GM23338 (cell line): ENCODE measurements around the gene CAPN10. TPM values are rescaled to one million over a fixed set of nuclear protein-coding genes. Genes with fewer than 3 reads are reported as not detected.

Experiments used
- ATAC-seq: fragments of 200-7000 bp; cut with Tn5 transposase; 3 replicates; pipeline ENCODE4 v1.9.1; 2020
- DNase-seq: peaks from one replicate; pipeline ENCODE4 v3.0.0-alpha.2; 2015; ENCODE audit warnings: low spot score
- H2AFZ ChIP-seq: fragments of 200-600 bp; sonication (generic); 2 replicates; pipeline ENCODE4 v1.8.0; 2016; ENCODE audit warnings: antibody characterized with exemption, mild to moderate bottlenecking, moderate library complexity
- H3F3A ChIP-seq: fragments of 200-600 bp; sonication (generic); replicated peaks from 2 replicates; pipeline ENCODE4 v1.8.0; 2017; ENCODE audit warnings: antibody characterized with exemption, mixed run types, low read depth
- H3K27ac ChIP-seq: fragments of 200-600 bp; sonication (generic); 2 replicates; pipeline ENCODE4 v1.6.1; 2016; ENCODE audit warnings: low read depth
- H3K27me3 ChIP-seq: fragments of 200-600 bp; sonication (generic); 2 replicates; pipeline ENCODE4 v1.8.0; 2016; ENCODE audit warnings: mild to moderate bottlenecking, mixed run types, moderate library complexity; ENCODE audit not compliant: insufficient read depth
- H3K36me3 ChIP-seq: fragments of 200-600 bp; sonication (generic); 2 replicates; pipeline ENCODE4 v1.8.0; 2016; ENCODE audit warnings: mild to moderate bottlenecking; ENCODE audit not compliant: insufficient read depth
- H3K4me1 ChIP-seq: fragments of 200-600 bp; sonication (generic); 2 replicates; pipeline ENCODE4 v1.8.0; 2016; ENCODE audit warnings: mild to moderate bottlenecking, moderate library complexity; ENCODE audit not compliant: insufficient read depth
- H3K4me2 ChIP-seq: fragments of 200-600 bp; sonication (generic); 2 replicates; pipeline ENCODE4 v1.7.1; 2017; ENCODE audit warnings: mixed run types
- H3K4me3 ChIP-seq: fragments of 200-600 bp; sonication (generic); 2 replicates; pipeline ENCODE4 v1.6.1; 2016; ENCODE audit warnings: mixed run types
- H3K79me2 ChIP-seq: fragments of 200-600 bp; sonication (generic); replicated peaks from 2 replicates; pipeline ENCODE4 v1.8.0; 2017; ENCODE audit warnings: mild to moderate bottlenecking; ENCODE audit not compliant: insufficient read depth
- H3K9me2 ChIP-seq: fragments of 200-600 bp; sonication (generic); 2 replicates; pipeline ENCODE4 v1.8.0; 2017; ENCODE audit not compliant: insufficient read depth
- H4K20me1 ChIP-seq: fragments of 200-600 bp; sonication (generic); replicated peaks from 2 replicates; pipeline ENCODE4 v1.8.0; 2017; ENCODE audit warnings: mild to moderate bottlenecking; ENCODE audit not compliant: insufficient read depth
- H3K27ac Mint-ChIP-seq: 2 replicates; pipeline ENCODE4 v1.8.0; 2020; ENCODE audit warnings: inconsistent platforms, mild to moderate bottlenecking, moderate library complexity, mixed read lengths
- H3K27me3 Mint-ChIP-seq: 3 replicates; pipeline ENCODE4 v1.8.0; 2022; ENCODE audit warnings: low read depth, mild to moderate bottlenecking, moderate library complexity, mixed read lengths, inconsistent platforms; ENCODE audit not compliant: insufficient read depth, poor library complexity
- H3K36me3 Mint-ChIP-seq: 3 replicates; pipeline ENCODE4 v1.8.0; 2021; ENCODE audit warnings: low read depth, mild to moderate bottlenecking, inconsistent platforms, moderate library complexity, mixed read lengths
- H3K4me1 Mint-ChIP-seq: 3 replicates; pipeline ENCODE4 v1.8.0; 2020; ENCODE audit warnings: mild to moderate bottlenecking, inconsistent platforms, mixed read lengths
- H3K4me3 Mint-ChIP-seq: 3 replicates; pipeline ENCODE4 v1.8.0; 2021; ENCODE audit warnings: moderate library complexity, mild to moderate bottlenecking, inconsistent platforms, mixed read lengths
- H3K9me3 Mint-ChIP-seq: 3 replicates; pipeline ENCODE4 v1.8.0; 2020; ENCODE audit warnings: moderate library complexity, mild to moderate bottlenecking, inconsistent platforms, mixed read lengths
- CREB1 ChIP-seq: fragments of 250-450 bp; sonication (Bioruptor Pico); IDR thresholded peaks from 2 replicates; pipeline ENCODE4 v1.5.0; 2020; ENCODE audit warnings: low read depth, mild to moderate bottlenecking, moderate library complexity
- ETS1 ChIP-seq: IDR thresholded peaks from 2 replicates; pipeline ENCODE4 v1.6.1; 2016; ENCODE audit warnings: antibody characterized with exemption
- EZH2 ChIP-seq: fragments of 200-600 bp; sonication (generic); IDR thresholded peaks from one replicate; pipeline ENCODE4 v1.8.0; 2017; ENCODE audit warnings: antibody characterized with exemption, mild to moderate bottlenecking, low read depth; ENCODE audit not compliant: unreplicated experiment
- JUNB ChIP-seq: IDR thresholded peaks from one replicate; pipeline ENCODE4 v1.6.1; 2016; ENCODE audit warnings: antibody characterized with exemption; ENCODE audit not compliant: unreplicated experiment
- NANOG ChIP-seq: IDR thresholded peaks from 2 replicates; pipeline ENCODE4 v1.6.1; 2016; ENCODE audit warnings: antibody characterized with exemption, borderline replicate concordance
- POLR2AphosphoS5 ChIP-seq: IDR thresholded peaks from 2 replicates; pipeline ENCODE4 v1.6.1; 2016; ENCODE audit warnings: antibody characterized with exemption, low read depth
- ZNF331 ChIP-seq: fragments of 250-450 bp; sonication (Bioruptor Pico); IDR thresholded peaks from 2 replicates; pipeline ENCODE4 v1.5.0; 2020; ENCODE audit warnings: low read depth, mild to moderate bottlenecking, moderate library complexity
- ZNF462 ChIP-seq: fragments of 250-450 bp; sonication (Bioruptor Pico); IDR thresholded peaks from 2 replicates; pipeline ENCODE4 v1.5.0; 2020; ENCODE audit warnings: mild to moderate bottlenecking, moderate library complexity
- polyA plus RNA-seq: library from polyadenylated mRNA; unstranded; fragments of >200 nt; fragmentation: Nextera tagmentation; extraction: Ambion mirVana; gene quantifications from 2 replicates; pipeline ENCODE4 v1.2.1, GENCODE V29; 2016
- total RNA-seq: library from RNA; depleted of rRNA; stranded (reverse); fragments of >200 nt; shearing (Covaris generic); gene quantifications from 2 replicates; pipeline ENCODE4 v1.2.3, GENCODE V29; 2014

Gene CAPN10
- total and polyA plus RNA-seq, 2 experiments from 2014 or later: 30.2 to 59.8 TPM

- TF ChIP-seq ZNF462 (CRISPR knock-in tag) (no peak), ZNF331 (no peak)
Observed at GRCh38 chr2:240591784-240592183, 5.2 kb downstream of the CAPN10 start (continued).

- no peak for DNase-seq
- H4K20me1 ChIP-seq: peaks cover 9% of the 10 kb centered on the region
- TF ChIP-seq CREB1 (CRISPR knock-in tag) (no peak), ZNF462 (CRISPR knock-in tag) (no peak), JUNB (no peak), EZH2 (no peak), NANOG (no peak), ETS1 (no peak), ZNF331 (no peak), POLR2AphosphoS5 (no peak)
Observed at GRCh38 chr2:240593026-240593702, 6.6 kb downstream of the CAPN10 start.

More at GRCh38 chr2:240593026-240593702, 6.6 kb downstream of the CAPN10 start:
- H3K27me3 ChIP-seq: no peaks in the 10 kb centered on the region
- Mint-ChIP-seq H3K36me3 (peaks cover 3% of the 10 kb centered on the region; the same call in 2 of the 3 replicates), H3K27ac (no peak overlapping the region), H3K9me3 (no peaks in the 10 kb centered on the region), H3K4me3 (no peak overlapping the region), H3K27me3 (peaks cover 3% of the 10 kb centered on the region), H3K4me1 (peaks cover 11% of the 10 kb centered on the region)
- peaks cover 40% of the 10 kb centered on the region for H3K79me2 ChIP-seq
- H3K36me3 ChIP-seq: no peaks in the 10 kb centered on the region
- ATAC-seq: no peak
- no peak overlapping the region for H2AFZ ChIP-seq
- H3K9me2 ChIP-seq: no peaks in the 10 kb centered on the region
- H3K4me3 ChIP-seq: no peak overlapping the region
- no peaks in the 10 kb centered on the region for H3F3A ChIP-seq
- H3K27ac ChIP-seq: no peak overlapping the region
- peaks cover under 1% of the 10 kb centered on the region; the same call in 1 of the 2 replicates for H3K4me1 ChIP-seq
- H3K4me2 ChIP-seq: no peak overlapping the region
